Kidney (tissue), 14 donors: ENCODE measurements around the gene SHLD1. TPM values are rescaled to one million over a fixed set of nuclear protein-coding genes. Genes with fewer than 3 reads are reported as not detected.

Source experiments
- DNase-seq, 5 donors: peaks; one replicate each; pipeline ENCODE4 v3.0.0-alpha.2; 2013 to 2020
- FAIRE-seq: peaks from 2 replicates; lab custom pipeline; 2012; peaks lifted over from hg19 to GRCh38; lab: Jason Lieb, UNC
- H3K27ac ChIP-seq, 2 donors: one replicate each; pipeline ENCODE4 v1.7.0; 2013; ENCODE audit warnings: low read depth in 2 of 2, low read length in 2 of 2, inconsistent platforms in 1 of 2
- H3K27me3 ChIP-seq: one replicate; pipeline ENCODE4 v1.7.1; 2013; ENCODE audit warnings: low read length, inconsistent platforms; ENCODE audit not compliant: control insufficient read depth, insufficient read depth
- H3K36me3 ChIP-seq, 3 donors: one replicate each; pipeline versions ENCODE4 v1.7.0 to v1.7.1; 2013; ENCODE audit warnings: low read length in 3 of 3, control low read depth in 1 of 3, inconsistent platforms in 1 of 3; ENCODE audit not compliant: insufficient read depth in 3 of 3, control insufficient read depth in 2 of 3
- H3K4me1 ChIP-seq, 3 donors: one replicate each; pipeline versions ENCODE4 v1.7.0 to v1.7.1; 2013; ENCODE audit warnings: low read length in 3 of 3, inconsistent platforms in 1 of 3, low read depth in 1 of 3; ENCODE audit not compliant: control insufficient read depth in 2 of 3, insufficient read depth in 2 of 3
- H3K4me3 ChIP-seq, 3 donors: one replicate each; pipeline versions ENCODE4 v1.7.0 to v1.8.1; 2013; ENCODE audit warnings: low read length in 3 of 3, control low read depth in 1 of 3, inconsistent platforms in 1 of 3
- H3K9ac ChIP-seq, 3 donors: one replicate each; pipeline versions ENCODE4 v1.7.0 to v1.7.1; 2013; ENCODE audit warnings: low read length in 3 of 3, control low read depth in 1 of 3, inconsistent platforms in 1 of 3
- H3K9me3 ChIP-seq, 3 donors: one replicate each; pipeline versions ENCODE4 v1.7.0 to v1.7.1; 2013; ENCODE audit warnings: low read length in 3 of 3, control low read depth in 1 of 3, inconsistent platforms in 1 of 3; ENCODE audit not compliant: control insufficient read depth in 2 of 3, insufficient read depth in 1 of 3
- CTCF ChIP-seq: IDR thresholded peaks from 3 replicates; pipeline ENCODE4 v1.5.1; 2012; ENCODE audit warnings: mild to moderate bottlenecking, moderate library complexity, borderline replicate concordance; ENCODE audit not compliant: insufficient read depth; ENCODE audit errors: extremely low read depth
- intact Hi-C: fragments of 100-400 bp; cut with DNase I; formaldehyde crosslinking; loops from one replicate; pipeline ENCODE4 v1.11.1; 2022
- polyA plus RNA-seq: library from polyadenylated mRNA; stranded (reverse); fragments of 350-450 nt; fragmentation: Illumina TruSeq; extraction: RNeasy Lipid Tissue Mini Kit (QIAGEN cat#74804); gene quantifications from one replicate; pipeline ENCODE4 v1.2.3, GENCODE V29; 2014; ENCODE audit warnings: low read depth, low replicate concordance; ENCODE audit not compliant: insufficient read depth
- total RNA-seq: library from RNA; stranded (reverse); fragmentation: NEBNext Ultra II Directional; extraction: Animal tissue kit (Norgen Biotek cat#: 25700); gene quantifications from one replicate; pipeline ENCODE4 v1.2.1, GENCODE V29; 2021
- donor health status: control.
- donor health status: control.
- donor health status: control.
- donor health status: control.
- donor health status: control.
- donor health status: DM: yes; HTN: yes; CAD: no.
- donor health status: Normal renal cell carcinoma (clear cell type).

The SHLD1 gene
- total and polyA plus RNA-seq, 2 donors from 2014 or later: 6.1 to 7.2 TPM

- FAIRE-seq (no peak), DNase-seq (no peak)
- Histone ChIP-seq H3K27me3 (no peaks in the 10 kb centered on the region), H3K27ac (no peak overlapping the region), H3K4me1 (no peaks in the 10 kb centered on the region), H3K36me3 (no peaks in the 10 kb centered on the region), H3K9me3 (no peaks in the 10 kb centered on the region), H3K9ac (no peak overlapping the region), H3K4me3 (no peak overlapping the region)
- intact Hi-C loops: no loop called here
- TF ChIP-seq CTCF: no peak
Measured at GRCh38 chr20:5827098-5827853, 77.1 kb downstream of the SHLD1 start.

- DNase-seq: no peak
- no peak for TF ChIP-seq CTCF
- no peak for FAIRE-seq
- intact Hi-C loops: no loop called here
- Histone ChIP-seq H3K27me3 (no peaks in the 10 kb centered on the region), H3K36me3 (no peaks in the 10 kb centered on the region), H3K9me3 (no peaks in the 10 kb centered on the region), H3K4me1 (no peaks in the 10 kb centered on the region), H3K9ac (no peak overlapping the region), H3K27ac (no peak overlapping the region), H3K4me3 (no peak overlapping the region)
Measured at GRCh38 chr20:5827861-5828260, 77.7 kb downstream of the SHLD1 start.

GRCh38 chr20:5829241-5829809 lies 79.1 kb downstream of the SHLD1 start:
- no peak overlapping the region for H3K27ac ChIP-seq
- no peaks in the 10 kb centered on the region for H3K9me3 ChIP-seq
- H3K4me1 ChIP-seq: no peaks in the 10 kb centered on the region
- no peaks in the 10 kb centered on the region for H3K27me3 ChIP-seq
- H3K9ac ChIP-seq: no peak overlapping the region
- TF ChIP-seq CTCF: no peak
- FAIRE-seq (no peak), DNase-seq (no peak)
- H3K4me3 ChIP-seq: no peak overlapping the region
- intact Hi-C loops: no loop called here
- H3K36me3 ChIP-seq: no peaks in the 10 kb centered on the region
